ENCODE data around the gene SH3YL1. TPM values are rescaled to one million over a fixed set of nuclear protein-coding genes. Genes with fewer than 3 reads are reported as not detected.

The SH3YL1 gene
- total and polyA plus RNA-seq, 2 donors: 25.8 to 73.7 TPM

DNA sequence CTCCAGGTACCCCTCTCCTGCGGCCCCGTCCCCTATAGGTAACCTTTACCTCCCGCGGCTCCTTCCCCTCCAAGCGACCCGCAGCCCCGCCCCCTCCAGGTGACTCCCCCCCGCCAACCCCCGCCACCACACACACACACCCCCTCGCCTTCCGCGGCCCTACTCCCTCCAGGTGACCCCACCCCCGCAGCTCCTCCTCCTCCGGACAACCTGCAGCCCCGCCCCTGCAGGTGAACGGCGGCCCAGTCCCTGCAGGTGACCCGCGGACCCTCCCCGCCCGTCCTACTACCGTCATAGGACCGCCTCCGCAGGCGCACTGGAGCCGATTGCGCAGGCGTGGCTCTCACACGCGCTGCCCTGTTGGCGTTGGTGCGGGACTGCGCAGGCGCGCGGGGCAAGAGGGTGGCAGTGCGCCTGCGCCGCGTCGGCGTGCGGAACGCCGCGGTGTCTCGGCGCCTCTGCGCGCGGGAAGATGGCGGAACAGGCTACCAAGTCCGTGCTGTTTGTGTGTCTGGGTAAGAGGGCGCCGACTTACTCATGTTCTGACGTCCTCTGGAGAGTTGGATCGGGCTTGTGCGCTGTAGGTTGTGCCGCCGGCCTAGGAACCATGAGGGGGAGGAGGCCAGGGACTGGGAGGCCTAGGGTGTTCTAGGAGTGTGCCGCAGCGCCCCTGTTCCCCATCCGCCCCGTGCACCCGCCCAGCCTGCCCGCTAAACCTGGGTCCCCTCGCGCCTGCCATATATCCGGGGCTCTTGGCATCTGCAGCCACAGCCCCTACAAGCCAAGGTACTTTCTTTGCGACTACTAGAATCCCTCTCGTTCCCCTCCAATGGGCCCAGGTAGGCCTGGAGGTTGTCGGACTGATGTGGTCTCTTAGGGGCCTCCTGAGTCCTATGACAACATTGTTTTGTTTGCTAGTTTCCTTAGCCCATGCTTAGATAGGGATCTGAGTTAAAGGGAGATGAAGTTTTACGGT, 949 bp upstream of the SH3YL1 start, which contains the start of gene ACP1:
ACP1 (plus strand) TSS at position 455 of the 976 bp plus-strand sequence; CDS start at position 473, 18 bp downstream.
- WGBS: under 1% methylated on average over 73 of the region's 73 CpGs
- peaks cover 0 to 13% of the 10 kb centered on the region in 2 donors for H3K27me3 ChIP-seq (ENCODE audit: control insufficient read depth in 2 of 2, insufficient read depth in 1 of 2, low read length in 1 of 2)
- H3K27ac ChIP-seq (ENCODE audit: low read depth in 1 of 2, low read length in 1 of 2): peak within 1 kb of the TSS; percentile 92 to 97
- peaks cover 12 to 14% of the 10 kb centered on the region in 2 donors for H3K4me1 ChIP-seq (ENCODE audit: control insufficient read depth in 2 of 2, insufficient read depth in 2 of 2, low read length in 2 of 2)
- DNase-seq (ENCODE audit: low read depth in 6 of 9, low spot score in 9 of 9): peak; percentile 79 to 99 (median 93)
- no peaks in the 10 kb centered on the region for H3K9me3 ChIP-seq (ENCODE audit: control insufficient read depth in 2 of 2, insufficient read depth in 1 of 2, low read length in 1 of 2)
- peaks cover 0 to 4% of the 10 kb centered on the region in 2 donors for H3K36me3 ChIP-seq (ENCODE audit: control insufficient read depth in 2 of 2, insufficient read depth in 2 of 2, low read length in 1 of 2)
- H3K4me3 ChIP-seq (ENCODE audit: low read length in 2 of 2): peak within 1 kb of the TSS; percentile 71 to 94

DNA sequence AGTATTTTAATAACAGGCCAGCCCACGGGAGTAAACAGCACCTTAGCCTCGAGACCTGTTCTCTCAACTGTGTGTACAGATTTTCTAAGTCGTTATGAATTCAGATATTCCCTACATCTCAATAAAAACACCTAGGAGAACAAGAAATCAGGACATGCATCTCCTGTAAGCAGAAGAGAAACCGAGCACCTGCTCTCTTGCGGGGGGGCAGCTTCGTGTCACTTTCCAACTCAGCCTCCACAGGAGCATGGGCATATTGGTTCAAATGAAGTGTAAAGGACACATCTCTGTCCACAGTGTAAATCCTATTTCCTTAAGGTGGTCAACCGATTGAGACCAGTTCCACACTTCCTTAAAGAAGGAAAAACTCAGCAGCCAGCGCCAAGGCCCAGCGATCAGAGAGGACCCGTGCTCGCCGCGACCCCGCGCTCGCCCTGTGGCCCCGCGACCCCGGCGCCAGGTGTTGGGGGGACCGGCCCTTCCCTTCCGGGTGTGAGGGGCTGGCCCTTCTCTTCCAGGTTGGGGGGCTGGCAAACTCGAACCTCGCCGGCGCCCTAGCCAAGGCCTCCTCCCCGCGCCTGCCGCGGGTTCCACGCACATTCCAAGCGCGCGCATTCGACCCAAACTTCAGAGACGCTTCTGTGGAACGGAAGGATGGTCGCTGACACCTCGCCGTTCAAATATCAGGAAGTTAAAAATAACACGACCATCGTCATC, 652 bp downstream of the SH3YL1 start:
- Histone ChIP-seq H3K27me3 (ENCODE audit: control insufficient read depth in 2 of 2, insufficient read depth in 1 of 2, low read length in 1 of 2) (peaks cover 0 to 13% of the 10 kb centered on the region in 2 donors), H3K36me3 (ENCODE audit: control insufficient read depth in 2 of 2, insufficient read depth in 2 of 2, low read length in 1 of 2) (no peaks in the 10 kb centered on the region), H3K9me3 (ENCODE audit: control insufficient read depth in 2 of 2, insufficient read depth in 1 of 2, low read length in 1 of 2) (peaks cover 0 to 4% of the 10 kb centered on the region in 2 donors), H3K27ac (ENCODE audit: low read depth in 1 of 2, low read length in 1 of 2) (no peak overlapping the region), H3K4me1 (ENCODE audit: control insufficient read depth in 2 of 2, insufficient read depth in 2 of 2, low read length in 2 of 2) (peaks cover 10 to 14% of the 10 kb centered on the region in 2 donors), H3K4me3 (ENCODE audit: low read length in 2 of 2) (peak overlapping the region; percentile 71 to 94)
- DNase-seq (ENCODE audit: low read depth in 6 of 9, low spot score in 9 of 9): no peak
- WGBS: 66% methylated on average over 42 of the region's 42 CpGs

DNA sequence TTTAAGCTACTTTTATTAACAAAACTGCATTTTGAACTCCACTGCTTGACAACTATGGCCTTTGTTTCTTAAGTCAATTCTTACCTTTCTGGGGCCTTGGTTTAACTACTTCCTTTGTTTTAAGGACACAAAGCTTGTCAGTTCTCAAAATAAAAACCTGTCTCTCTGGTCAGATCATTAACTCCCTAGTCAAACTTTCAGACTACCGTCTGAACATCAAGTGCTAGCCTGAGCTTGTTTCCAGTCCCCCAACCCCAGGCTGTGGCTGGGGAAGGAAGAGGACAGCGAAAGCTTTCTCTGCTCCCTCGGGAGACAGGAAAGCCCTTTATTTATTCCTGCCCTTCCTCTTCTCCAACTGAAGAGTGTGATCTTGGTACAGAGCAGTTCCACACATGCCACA, 1.7 kb downstream of the SH3YL1 start:
- no peaks in the 10 kb centered on the region for H3K36me3 ChIP-seq (ENCODE audit: control insufficient read depth in 2 of 2, insufficient read depth in 2 of 2, low read length in 1 of 2)
- no peak for DNase-seq (ENCODE audit: low read depth in 6 of 9, low spot score in 9 of 9)
- H3K4me1 ChIP-seq (ENCODE audit: control insufficient read depth in 2 of 2, insufficient read depth in 2 of 2, low read length in 2 of 2): peaks cover 10 to 14% of the 10 kb centered on the region in 2 donors
- WGBS: 94% methylated on average over 3 of the region's 3 CpGs
- no peak overlapping the region for H3K27ac ChIP-seq (ENCODE audit: low read depth in 1 of 2, low read length in 1 of 2)
- peaks cover 0 to 13% of the 10 kb centered on the region in 2 donors for H3K27me3 ChIP-seq (ENCODE audit: control insufficient read depth in 2 of 2, insufficient read depth in 1 of 2, low read length in 1 of 2)
- peaks cover 0 to 4% of the 10 kb centered on the region in 2 donors for H3K9me3 ChIP-seq (ENCODE audit: control insufficient read depth in 2 of 2, insufficient read depth in 1 of 2, low read length in 1 of 2)
- no peak overlapping the region for H3K4me3 ChIP-seq (ENCODE audit: low read length in 2 of 2)

DNA sequence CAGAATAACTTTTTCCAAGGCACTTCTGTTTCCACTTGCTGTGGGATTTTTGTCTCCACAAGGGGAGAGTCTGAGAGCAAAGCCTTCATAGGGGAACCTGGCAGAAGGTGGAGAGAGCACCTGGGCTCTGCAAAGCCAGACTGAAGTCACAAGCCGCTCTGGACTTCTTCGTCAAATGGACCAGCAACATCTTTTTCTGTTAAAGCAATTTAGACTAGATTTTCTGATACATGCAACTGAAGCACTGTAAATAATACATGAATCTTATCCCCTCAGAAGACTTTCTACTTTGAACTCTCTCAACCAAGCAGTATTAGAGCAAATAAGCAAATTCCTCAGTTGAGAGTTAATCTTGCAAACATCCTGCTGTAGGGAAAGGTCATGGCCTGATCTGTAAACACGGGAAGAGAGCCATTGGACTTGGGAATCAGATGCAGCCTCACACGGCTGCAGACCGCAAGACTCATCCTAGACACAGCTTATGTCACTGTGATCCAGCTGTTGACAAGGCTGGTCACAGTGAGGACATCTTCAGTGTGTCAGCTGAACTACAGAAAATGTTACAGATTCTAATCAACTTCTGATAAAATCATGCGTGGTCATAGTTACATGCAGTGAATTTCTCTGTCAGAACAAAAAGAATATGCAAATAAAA, 3.2 kb downstream of the SH3YL1 start:
- peaks cover 0 to 13% of the 10 kb centered on the region in 2 donors for H3K27me3 ChIP-seq (ENCODE audit: control insufficient read depth in 2 of 2, insufficient read depth in 1 of 2, low read length in 1 of 2)
- no peak for DNase-seq (ENCODE audit: low read depth in 6 of 9, low spot score in 9 of 9)
- no peak overlapping the region for H3K27ac ChIP-seq (ENCODE audit: low read depth in 1 of 2, low read length in 1 of 2)
- no peaks in the 10 kb centered on the region for H3K36me3 ChIP-seq (ENCODE audit: control insufficient read depth in 2 of 2, insufficient read depth in 2 of 2, low read length in 1 of 2)
- 89% methylated on average over 6 of the region's 6 CpGs for WGBS
- peaks cover 5 to 12% of the 10 kb centered on the region in 2 donors for H3K4me1 ChIP-seq (ENCODE audit: control insufficient read depth in 2 of 2, insufficient read depth in 2 of 2, low read length in 2 of 2)
- peaks cover 0 to 4% of the 10 kb centered on the region in 2 donors for H3K9me3 ChIP-seq (ENCODE audit: control insufficient read depth in 2 of 2, insufficient read depth in 1 of 2, low read length in 1 of 2)
- no peak overlapping the region for H3K4me3 ChIP-seq (ENCODE audit: low read length in 2 of 2)

DNA sequence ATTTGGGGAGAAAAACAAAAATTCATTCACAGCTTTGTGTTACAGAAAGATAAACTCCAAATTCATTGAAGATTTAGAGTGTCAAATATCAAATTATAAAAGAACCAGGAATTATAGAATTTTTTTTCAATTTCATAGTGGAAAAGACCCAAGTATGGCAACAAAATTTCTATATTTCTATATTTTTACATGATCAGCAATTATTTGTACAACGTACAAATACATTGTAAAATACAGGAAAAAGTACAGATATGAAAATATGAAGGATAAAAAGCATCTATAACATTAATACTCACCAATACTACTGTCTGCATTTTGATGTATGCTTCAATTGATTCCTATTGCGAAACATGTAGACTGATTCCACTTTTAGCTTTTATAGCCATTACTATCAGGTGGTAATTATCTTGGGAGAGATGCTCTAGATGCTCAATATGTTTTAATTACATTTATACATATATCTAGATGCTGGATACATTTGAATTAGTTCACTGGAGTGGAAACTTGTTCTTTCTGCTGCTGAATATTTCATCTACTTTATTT, 4.0 kb downstream of the SH3YL1 start:
- WGBS: 98% methylated on average over 2 of the region's 2 CpGs
- no peak overlapping the region for H3K27ac ChIP-seq (ENCODE audit: low read depth in 1 of 2, low read length in 1 of 2)

GRCh38 chr2:258933-259332, 4.9 kb downstream of the SH3YL1 start:
- Histone ChIP-seq H3K36me3 (ENCODE audit: control insufficient read depth in 2 of 2, insufficient read depth in 2 of 2, low read length in 1 of 2) (no peaks in the 10 kb centered on the region), H3K27me3 (ENCODE audit: control insufficient read depth in 2 of 2, insufficient read depth in 1 of 2, low read length in 1 of 2) (peaks cover 0 to 10% of the 10 kb centered on the region in 2 donors), H3K27ac (ENCODE audit: low read depth in 1 of 2, low read length in 1 of 2) (no peak overlapping the region), H3K4me3 (ENCODE audit: low read length in 2 of 2) (no peak overlapping the region), H3K4me1 (ENCODE audit: control insufficient read depth in 2 of 2, insufficient read depth in 2 of 2, low read length in 2 of 2) (peaks cover 0 to 8% of the 10 kb centered on the region in 2 donors), H3K9me3 (ENCODE audit: control insufficient read depth in 2 of 2, insufficient read depth in 1 of 2, low read length in 1 of 2) (peaks cover 0 to 4% of the 10 kb centered on the region in 2 donors)
- WGBS: over 99% methylated on average over 3 of the region's 3 CpGs
- DNase-seq (ENCODE audit: low read depth in 6 of 9, low spot score in 9 of 9): no peak

More for the DNA sequence above, 4.0 kb downstream of the SH3YL1 start:
- Histone ChIP-seq H3K4me1 (ENCODE audit: control insufficient read depth in 2 of 2, insufficient read depth in 2 of 2, low read length in 2 of 2) (peaks cover 0 to 10% of the 10 kb centered on the region in 2 donors), H3K27me3 (ENCODE audit: control insufficient read depth in 2 of 2, insufficient read depth in 1 of 2, low read length in 1 of 2) (peaks cover 0 to 13% of the 10 kb centered on the region in 2 donors), H3K36me3 (ENCODE audit: control insufficient read depth in 2 of 2, insufficient read depth in 2 of 2, low read length in 1 of 2) (no peaks in the 10 kb centered on the region), H3K4me3 (ENCODE audit: low read length in 2 of 2) (no peak overlapping the region), H3K9me3 (ENCODE audit: control insufficient read depth in 2 of 2, insufficient read depth in 1 of 2, low read length in 1 of 2) (peaks cover 0 to 4% of the 10 kb centered on the region in 2 donors)
- DNase-seq (ENCODE audit: low read depth in 6 of 9, low spot score in 9 of 9): no peak

- WGBS: over 99% methylated on average over 2 of the region's 2 CpGs
Observed at GRCh38 chr2:257842-258241, 6.0 kb downstream of the SH3YL1 start.

GRCh38 chr2:257429-257828, 6.4 kb downstream of the SH3YL1 start:
- 63% methylated on average over 3 of the region's 3 CpGs for WGBS
- H3K36me3 ChIP-seq (ENCODE audit: control insufficient read depth in 2 of 2, insufficient read depth in 2 of 2, low read length in 1 of 2): no peaks in the 10 kb centered on the region
- H3K4me3 ChIP-seq (ENCODE audit: low read length in 2 of 2): no peak overlapping the region
- peaks cover 0 to 4% of the 10 kb centered on the region in 2 donors for H3K9me3 ChIP-seq (ENCODE audit: control insufficient read depth in 2 of 2, insufficient read depth in 1 of 2, low read length in 1 of 2)
- no peak for DNase-seq (ENCODE audit: low read depth in 6 of 9, low spot score in 9 of 9)
- H3K27me3 ChIP-seq (ENCODE audit: control insufficient read depth in 2 of 2, insufficient read depth in 1 of 2, low read length in 1 of 2): no peaks in the 10 kb centered on the region
- H3K27ac ChIP-seq (ENCODE audit: low read depth in 1 of 2, low read length in 1 of 2): no peak overlapping the region
- H3K4me1 ChIP-seq (ENCODE audit: control insufficient read depth in 2 of 2, insufficient read depth in 2 of 2, low read length in 2 of 2): no peaks in the 10 kb centered on the region

More at GRCh38 chr2:257842-258241, 6.0 kb downstream of the SH3YL1 start:
- Histone ChIP-seq H3K36me3 (ENCODE audit: control insufficient read depth in 2 of 2, insufficient read depth in 2 of 2, low read length in 1 of 2) (no peaks in the 10 kb centered on the region), H3K4me1 (ENCODE audit: control insufficient read depth in 2 of 2, insufficient read depth in 2 of 2, low read length in 2 of 2) (no peaks in the 10 kb centered on the region), H3K4me3 (ENCODE audit: low read length in 2 of 2) (no peak overlapping the region), H3K9me3 (ENCODE audit: control insufficient read depth in 2 of 2, insufficient read depth in 1 of 2, low read length in 1 of 2) (peaks cover 0 to 4% of the 10 kb centered on the region in 2 donors), H3K27ac (ENCODE audit: low read depth in 1 of 2, low read length in 1 of 2) (no peak overlapping the region), H3K27me3 (ENCODE audit: control insufficient read depth in 2 of 2, insufficient read depth in 1 of 2, low read length in 1 of 2) (no peaks in the 10 kb centered on the region)
- DNase-seq (ENCODE audit: low read depth in 6 of 9, low spot score in 9 of 9): no peak
